Esophagus squamous epithelium (tissue), 5 donors: Measurements from ENCODE around the gene HS3ST3B1. TPM values are rescaled to one million over a fixed set of nuclear protein-coding genes. Genes with fewer than 3 reads are reported as not detected.

Experiments
- DNase-seq: peaks from one replicate; lab custom pipeline; 2025; lab: John Stamatoyannopoulos, UW
- H3K27ac ChIP-seq, 4 donors: fragments of 200-600 bp; sonication (generic); one replicate each; pipeline ENCODE4 v1.5.1; 2016 to 2019; ENCODE audit warnings: mild to moderate bottlenecking in 1 of 4
- H3K27me3 ChIP-seq, 4 donors: fragments of 200-600 bp; sonication (generic); 1 replicate in 3 of 4; 2 replicates in 1 of 4; pipeline versions ENCODE4 v1.5.1 to v1.6.0; 2017 to 2021; ENCODE audit warnings: antibody characterized with exemption in 1 of 4
- H3K36me3 ChIP-seq, 3 donors: fragments of 200-600 bp; sonication (generic); one replicate each; pipeline ENCODE4 v1.5.1; 2016 to 2019
- H3K4me1 ChIP-seq, 3 donors: fragments of 200-600 bp; sonication (generic); one replicate each; pipeline ENCODE4 v1.5.1; 2017 to 2019
- H3K4me3 ChIP-seq, 4 donors: fragments of 200-600 bp; sonication (generic); 1 replicate in 3 of 4; 2 replicates in 1 of 4; pipeline ENCODE4 v1.5.1; 2016 to 2019; ENCODE audit warnings: mild to moderate bottlenecking in 2 of 4, moderate library complexity in 1 of 4
- H3K9me3 ChIP-seq, 3 donors: fragments of 200-600 bp; sonication (generic); one replicate each; pipeline ENCODE4 v1.5.1; 2016 to 2019
- CTCF ChIP-seq, 6 experiments: fragments of 450-650 bp in 4 of 6; fragments of 200-600 bp in 2 of 6; sonication (generic) in 2 of 6; IDR thresholded peaks; one replicate each; pipeline ENCODE4 v1.5.1; 2016 to 2019; ENCODE audit warnings: antibody characterized with exemption in 6 of 6, mild to moderate bottlenecking in 4 of 6, moderate library complexity in 4 of 6
- POLR2A ChIP-seq, 4 donors: fragments of 450-650 bp; IDR thresholded peaks; one replicate each; pipeline ENCODE4 v1.6.1; 2017; ENCODE audit warnings: antibody characterized with exemption in 4 of 4, mild to moderate bottlenecking in 4 of 4, moderate library complexity in 3 of 4
- WGBS, 2 donors: methylation state at CpG; one replicate each; pipeline ENCODE4 v1.1.5; 2018; 5-methylcytosine and 5-hydroxymethylcytosine counted together
- intact Hi-C: fragments of 100-400 bp; cut with DNase I; formaldehyde crosslinking; loops from one replicate; pipeline ENCODE4 v1.15.0; 2022
- total RNA-seq, 4 donors: library from RNA; depleted of rRNA; stranded (reverse); fragments of >200 nt; gene quantifications; one replicate each; pipeline ENCODE4 v1.1.0, GENCODE V29; 2016
- donor health status: DM: yes; HTN: yes; CAD: no.

Gene HS3ST3B1
- total RNA-seq, 4 donors from 2014 or later, result 5.6 to 7.6 (median 6.4) TPM

DNA sequence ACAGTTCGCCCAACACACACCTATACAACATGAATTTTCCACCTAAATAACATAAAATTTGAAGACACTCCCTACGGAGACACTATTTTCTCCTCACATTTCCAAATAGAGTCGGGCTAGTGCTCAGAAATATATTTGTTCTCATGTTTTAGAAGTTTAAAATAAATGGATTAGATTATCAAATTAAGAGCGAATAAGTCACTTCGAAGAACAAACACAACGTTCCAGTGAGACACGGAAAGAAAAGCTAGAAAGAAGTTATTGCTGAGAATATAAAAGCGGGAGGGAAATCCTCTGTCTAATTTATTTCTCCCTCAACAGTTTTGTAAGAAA is 2.0 kb upstream of the HS3ST3B1 start:
- peak overlapping the region in 2 of 4 donors; percentile 61 to 88 for H3K27ac ChIP-seq
- no peak for DNase-seq
- H3K4me3 ChIP-seq, result peak overlapping the region in 3 of 4 donors; percentile 67 to 83 (median 68)
- no peak for TF ChIP-seq CTCF (IDR thresholded peaks at IDR 0.05)
- H3K36me3 ChIP-seq, result no peaks in the 10 kb centered on the region
- 16 to 41% methylated on average over 8 of the region's 8 CpGs for WGBS, 2 donors
- no peaks in the 10 kb centered on the region for H3K9me3 ChIP-seq
- peaks cover 24 to 70% (median 26%) of the 10 kb centered on the region in 3 donors for H3K4me1 ChIP-seq
- H3K27me3 ChIP-seq, result peaks cover 0 to 100% (median 26%) of the 10 kb centered on the region in 4 donors
- intact Hi-C loops, result loop anchor here (5.0 kb wide), 1 partner anchor 422 kb away; no protein-coding TSS in a partner anchor

DNA sequence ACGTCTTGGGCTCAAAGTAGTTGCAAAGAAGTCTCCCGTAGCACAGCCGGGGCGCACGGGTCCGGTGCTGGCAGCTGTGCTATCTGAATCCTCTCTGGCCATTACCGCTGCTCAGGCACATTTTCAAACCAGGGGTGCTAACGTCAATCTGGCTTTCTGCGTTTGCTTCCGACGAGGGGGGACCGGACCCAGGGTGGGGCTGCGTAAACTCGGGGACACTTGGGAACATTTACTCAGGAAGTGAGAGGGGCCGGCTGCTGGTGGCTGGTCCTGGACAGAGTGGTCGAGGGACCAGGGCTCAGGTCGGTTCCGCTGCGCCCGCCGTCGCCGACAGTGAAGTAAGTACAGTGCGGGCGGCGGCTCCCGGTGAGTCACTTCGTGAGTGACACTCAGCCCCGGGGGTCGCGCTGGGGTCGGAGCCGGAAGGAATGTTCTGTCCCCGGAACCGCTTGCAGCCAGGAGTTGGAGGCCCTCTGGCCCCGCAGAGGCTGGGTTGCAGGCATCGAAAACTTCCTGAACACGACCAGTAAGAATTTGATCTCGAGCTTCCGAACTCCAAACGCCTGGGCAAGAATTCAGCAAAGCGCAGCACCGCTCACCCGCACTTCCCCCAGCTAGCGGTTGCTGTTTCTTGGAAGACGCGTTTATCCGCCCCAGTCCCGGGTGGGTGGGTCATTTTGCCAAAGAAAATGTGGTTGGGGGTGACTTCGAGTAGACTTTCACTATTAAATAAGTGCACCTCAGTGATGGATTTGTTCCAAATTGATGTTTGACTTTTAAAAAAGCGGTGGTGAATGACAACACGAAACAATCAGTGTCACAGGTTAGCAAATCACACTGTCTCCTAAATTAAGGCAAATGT is 1.4 kb upstream of the HS3ST3B1 start:
- WGBS, 2 donors, result 3% methylated on average over 20 to 27 of the region's 52 CpGs
- no peaks in the 10 kb centered on the region for H3K9me3 ChIP-seq
- peak overlapping the region; percentile 31 to 83 (median 68) for H3K4me3 ChIP-seq
- H3K36me3 ChIP-seq, result no peaks in the 10 kb centered on the region
- peaks cover 26 to 76% (median 27%) of the 10 kb centered on the region in 3 donors for H3K4me1 ChIP-seq
- intact Hi-C loops, result loop anchor here (5.0 to 10.0 kb wide), 3 partner anchors 422 to 702 kb away; no protein-coding TSS in a partner anchor
- no peak for TF ChIP-seq POLR2A (IDR thresholded peaks at IDR 0.05)
- no peak for TF ChIP-seq CTCF (IDR thresholded peaks at IDR 0.05)
- DNase-seq, result no peak
- H3K27me3 ChIP-seq, result peaks cover 0 to 100% (median 26%) of the 10 kb centered on the region in 4 donors
- peak overlapping the region; percentile 40 to 88 (median 54) for H3K27ac ChIP-seq

DNA sequence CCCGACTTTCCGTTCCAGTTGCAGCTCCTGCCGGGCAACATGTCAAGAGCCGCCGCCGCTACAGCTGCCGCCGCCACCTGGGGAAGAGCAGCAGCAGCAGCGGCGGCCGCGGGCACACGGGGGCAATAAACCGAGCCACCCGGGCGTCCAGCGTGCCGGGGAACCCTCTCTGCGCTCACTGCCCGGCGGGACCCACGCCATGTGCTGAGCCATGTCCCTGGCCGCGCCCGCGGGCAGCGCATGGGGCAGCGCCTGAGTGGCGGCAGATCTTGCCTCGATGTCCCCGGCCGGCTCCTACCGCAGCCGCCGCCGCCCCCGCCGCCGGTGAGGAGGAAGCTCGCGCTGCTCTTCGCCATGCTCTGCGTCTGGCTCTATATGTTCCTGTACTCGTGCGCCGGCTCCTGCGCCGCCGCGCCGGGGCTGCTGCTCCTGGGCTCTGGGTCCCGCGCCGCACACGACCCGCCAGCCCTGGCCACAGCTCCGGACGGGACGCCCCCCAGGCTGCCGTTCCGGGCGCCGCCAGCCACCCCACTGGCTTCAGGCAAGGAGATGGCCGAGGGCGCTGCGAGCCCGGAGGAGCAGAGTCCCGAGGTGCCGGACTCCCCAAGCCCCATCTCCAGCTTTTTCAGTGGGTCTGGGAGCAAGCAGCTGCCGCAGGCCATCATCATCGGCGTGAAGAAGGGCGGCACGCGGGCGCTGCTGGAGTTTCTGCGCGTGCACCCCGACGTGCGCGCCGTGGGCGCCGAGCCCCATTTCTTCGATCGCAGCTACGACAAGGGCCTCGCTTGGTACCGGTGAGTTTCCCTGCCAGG is 604 bp downstream of the HS3ST3B1 start:
- no peaks in the 10 kb centered on the region for H3K36me3 ChIP-seq
- H3K9me3 ChIP-seq, result no peaks in the 10 kb centered on the region
- H3K27me3 ChIP-seq, result peaks cover 0 to 100% (median 19%) of the 10 kb centered on the region in 4 donors
- WGBS, 2 donors, result no CpG with 5 or more reads among the region's 90 CpGs
- intact Hi-C loops, result loop anchor here (5.0 to 10.0 kb wide), 2 partner anchors 623 to 704 kb away; no protein-coding TSS in a partner anchor
- DNase-seq, result no peak
- peak overlapping the region; percentile 84 to 88 (median 88) for H3K27ac ChIP-seq
- TF ChIP-seq CTCF (IDR thresholded peaks at IDR 0.05) (no peak), POLR2A (IDR thresholded peaks at IDR 0.05) (no peak)
- H3K4me3 ChIP-seq, result peak overlapping the region; percentile 67 to 83 (median 72)
- peaks cover 27 to 93% (median 33%) of the 10 kb centered on the region in 3 donors for H3K4me1 ChIP-seq

DNA sequence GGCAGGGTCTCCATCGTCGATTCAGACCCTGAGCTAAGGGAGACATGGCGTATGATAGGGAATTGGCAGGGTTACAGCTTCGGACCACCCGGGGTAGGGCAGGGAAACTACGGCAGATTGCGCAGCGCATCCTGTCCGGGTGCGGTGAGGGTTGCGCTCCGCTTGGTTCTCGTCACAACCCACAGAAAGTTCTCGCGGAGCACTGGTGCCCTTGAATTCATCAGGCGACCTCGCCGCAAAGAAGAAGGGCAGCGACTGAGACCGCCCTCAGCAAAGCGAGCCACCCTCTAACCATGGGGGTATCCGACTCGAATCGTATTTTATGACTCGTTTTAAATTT is 1.2 kb downstream of the HS3ST3B1 start:
- no peak for DNase-seq
- Histone ChIP-seq H3K27me3 (peaks cover 0 to 97% (median 13%) of the 10 kb centered on the region in 4 donors), H3K4me3 (peak overlapping the region; percentile 67 to 83 (median 72)), H3K36me3 (no peaks in the 10 kb centered on the region), H3K4me1 (peaks cover 27 to 89% (median 30%) of the 10 kb centered on the region in 3 donors), H3K9me3 (no peaks in the 10 kb centered on the region), H3K27ac (peak overlapping the region; percentile 84 to 88 (median 88))
- TF ChIP-seq CTCF (IDR thresholded peaks at IDR 0.05) (no peak), POLR2A (IDR thresholded peaks at IDR 0.05) (no peak)
- intact Hi-C loops, result loop anchor here (5.0 to 10.0 kb wide), 2 partner anchors 623 to 705 kb away; no protein-coding TSS in a partner anchor
- WGBS, 2 donors, result 0% methylated on average over 20 to 21 of the region's 25 CpGs
